ENCODE results near the gene TUFT1. TPM values are rescaled to one million over a fixed set of nuclear protein-coding genes. Genes with fewer than 3 reads are reported as not detected.

The TUFT1 gene
- total RNA-seq, 2 experiments from 2014 or later: 7.2 to 9.6 TPM

- no peak overlapping the region for H3K27ac Mint-ChIP-seq
- no peaks in the 10 kb centered on the region for H3K4me1 Mint-ChIP-seq (ENCODE audit: low read depth)
- no peaks in the 10 kb centered on the region for H3K9me3 ChIP-seq (ENCODE audit: control insufficient read depth in 1 of 2, insufficient read depth in 1 of 2, low read length in 2 of 2)
- ChIA-PET POLR2A (no interaction called here), CTCF (no interaction called here)
- no peaks in the 10 kb centered on the region for H3K27me3 ChIP-seq (ENCODE audit: control insufficient read depth in 1 of 2, insufficient read depth in 2 of 2, low read length in 2 of 2)
- no peak overlapping the region for H3K4me3 Mint-ChIP-seq
- H3K9me3 Mint-ChIP-seq: no peaks in the 10 kb centered on the region
- no peaks in the 10 kb centered on the region for H3K36me3 ChIP-seq (ENCODE audit: insufficient read depth, low read length)
- no peak overlapping the region for H3K27ac ChIP-seq (ENCODE audit: low read depth in 1 of 2, low read length in 2 of 2)
- no peak overlapping the region for H3K4me3 ChIP-seq (ENCODE audit: low read length)
- DNase-seq (no peak), ATAC-seq (ENCODE audit: poor library complexity) (no peak)
- no peaks in the 10 kb centered on the region for H3K4me1 ChIP-seq (ENCODE audit: insufficient read depth, low read length)
- intact Hi-C loops (cut with DNase I, micrococcal nuclease): no loop called here
- no peaks in the 10 kb centered on the region for H3K27me3 Mint-ChIP-seq
- TF ChIP-seq, protein P1, sequence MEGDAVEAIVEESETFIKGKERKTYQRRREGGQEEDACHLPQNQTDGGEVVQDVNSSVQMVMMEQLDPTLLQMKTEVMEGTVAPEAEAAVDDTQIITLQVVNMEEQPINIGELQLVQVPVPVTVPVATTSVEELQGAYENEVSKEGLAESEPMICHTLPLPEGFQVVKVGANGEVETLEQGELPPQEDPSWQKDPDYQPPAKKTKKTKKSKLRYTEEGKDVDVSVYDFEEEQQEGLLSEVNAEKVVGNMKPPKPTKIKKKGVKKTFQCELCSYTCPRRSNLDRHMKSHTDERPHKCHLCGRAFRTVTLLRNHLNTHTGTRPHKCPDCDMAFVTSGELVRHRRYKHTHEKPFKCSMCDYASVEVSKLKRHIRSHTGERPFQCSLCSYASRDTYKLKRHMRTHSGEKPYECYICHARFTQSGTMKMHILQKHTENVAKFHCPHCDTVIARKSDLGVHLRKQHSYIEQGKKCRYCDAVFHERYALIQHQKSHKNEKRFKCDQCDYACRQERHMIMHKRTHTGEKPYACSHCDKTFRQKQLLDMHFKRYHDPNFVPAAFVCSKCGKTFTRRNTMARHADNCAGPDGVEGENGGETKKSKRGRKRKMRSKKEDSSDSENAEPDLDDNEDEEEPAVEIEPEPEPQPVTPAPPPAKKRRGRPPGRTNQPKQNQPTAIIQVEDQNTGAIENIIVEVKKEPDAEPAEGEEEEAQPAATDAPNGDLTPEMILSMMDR (IDR thresholded peaks at IDR 0.05): no peak
- no peaks in the 10 kb centered on the region for H3K36me3 Mint-ChIP-seq (ENCODE audit: low read depth)
Observed at GRCh38 chr1:151581451-151581850, 41.3 kb downstream of the TUFT1 start.

- Mint-ChIP-seq H3K27ac (no peak overlapping the region), H3K27me3 (no peaks in the 10 kb centered on the region), H3K4me3 (no peak overlapping the region), H3K36me3 (ENCODE audit: low read depth) (no peaks in the 10 kb centered on the region), H3K9me3 (no peaks in the 10 kb centered on the region), H3K4me1 (ENCODE audit: low read depth) (no peaks in the 10 kb centered on the region)
- intact Hi-C loops (cut with DNase I, micrococcal nuclease): no loop called here
- Histone ChIP-seq H3K4me1 (ENCODE audit: insufficient read depth, low read length) (no peaks in the 10 kb centered on the region), H3K27ac (ENCODE audit: low read depth in 1 of 2, low read length in 2 of 2) (no peak overlapping the region), H3K4me3 (ENCODE audit: low read length) (no peak overlapping the region), H3K27me3 (ENCODE audit: control insufficient read depth in 1 of 2, insufficient read depth in 2 of 2, low read length in 2 of 2) (no peaks in the 10 kb centered on the region), H3K9me3 (ENCODE audit: control insufficient read depth in 1 of 2, insufficient read depth in 1 of 2, low read length in 2 of 2) (no peaks in the 10 kb centered on the region), H3K36me3 (ENCODE audit: insufficient read depth, low read length) (no peaks in the 10 kb centered on the region)
- CTCF ChIA-PET: interaction anchor here (0.5 kb wide), 1 partner anchor 81 kb away, joined by 3 read pairs; no protein-coding TSS in a partner anchor
- POLR2A ChIA-PET: no interaction called here
- TF ChIP-seq, protein P1 (IDR thresholded peaks at IDR 0.05): no peak
- DNase-seq (no peak), ATAC-seq (ENCODE audit: poor library complexity) (no peak)
Observed at GRCh38 chr1:151581921-151582320, 41.8 kb downstream of the TUFT1 start.

GRCh38 chr1:151583796-151584195 is 43.7 kb downstream of the TUFT1 start:
- Histone ChIP-seq H3K9me3 (ENCODE audit: control insufficient read depth in 1 of 2, insufficient read depth in 1 of 2, low read length in 2 of 2) (no peaks in the 10 kb centered on the region), H3K27me3 (ENCODE audit: control insufficient read depth in 1 of 2, insufficient read depth in 2 of 2, low read length in 2 of 2) (peaks cover 0 to 2% of the 10 kb centered on the region in 2 experiments), H3K4me3 (ENCODE audit: low read length) (no peak overlapping the region), H3K4me1 (ENCODE audit: insufficient read depth, low read length) (no peaks in the 10 kb centered on the region), H3K27ac (ENCODE audit: low read depth in 1 of 2, low read length in 2 of 2) (no peak overlapping the region), H3K36me3 (ENCODE audit: insufficient read depth, low read length) (no peaks in the 10 kb centered on the region)
- no peak overlapping the region for H3K4me3 Mint-ChIP-seq
- no peaks in the 10 kb centered on the region for H3K36me3 Mint-ChIP-seq (ENCODE audit: low read depth)
- no peaks in the 10 kb centered on the region for H3K9me3 Mint-ChIP-seq
- no peak overlapping the region for H3K27ac Mint-ChIP-seq
- intact Hi-C loops (cut with DNase I, micrococcal nuclease): no loop called here
- ATAC-seq (ENCODE audit: poor library complexity): no peak
- no peaks in the 10 kb centered on the region for H3K27me3 Mint-ChIP-seq
- ChIA-PET CTCF (no interaction called here), POLR2A (no interaction called here)
- no peak for DNase-seq
- no peaks in the 10 kb centered on the region for H3K4me1 Mint-ChIP-seq (ENCODE audit: low read depth)
- TF ChIP-seq, protein P1 (IDR thresholded peaks at IDR 0.05): no peak
